HG03457 (cell line): Measurements from ENCODE around the gene EIF2AK3.
"Not testable (repeated sequence)": the region's sequence is repeated elsewhere in the genome, so short reads cannot be mapped to it uniquely, and the experiment has no call there.

Experiments used
- ATAC-seq: cut with Tn5 transposase; IDR thresholded peaks from one replicate; pipeline ENCODE4 v1.9.1; 2021; ENCODE audit warnings: moderate number of reproducible peaks; ENCODE audit not compliant: unreplicated experiment

EIF2AK3 gene

DNA sequence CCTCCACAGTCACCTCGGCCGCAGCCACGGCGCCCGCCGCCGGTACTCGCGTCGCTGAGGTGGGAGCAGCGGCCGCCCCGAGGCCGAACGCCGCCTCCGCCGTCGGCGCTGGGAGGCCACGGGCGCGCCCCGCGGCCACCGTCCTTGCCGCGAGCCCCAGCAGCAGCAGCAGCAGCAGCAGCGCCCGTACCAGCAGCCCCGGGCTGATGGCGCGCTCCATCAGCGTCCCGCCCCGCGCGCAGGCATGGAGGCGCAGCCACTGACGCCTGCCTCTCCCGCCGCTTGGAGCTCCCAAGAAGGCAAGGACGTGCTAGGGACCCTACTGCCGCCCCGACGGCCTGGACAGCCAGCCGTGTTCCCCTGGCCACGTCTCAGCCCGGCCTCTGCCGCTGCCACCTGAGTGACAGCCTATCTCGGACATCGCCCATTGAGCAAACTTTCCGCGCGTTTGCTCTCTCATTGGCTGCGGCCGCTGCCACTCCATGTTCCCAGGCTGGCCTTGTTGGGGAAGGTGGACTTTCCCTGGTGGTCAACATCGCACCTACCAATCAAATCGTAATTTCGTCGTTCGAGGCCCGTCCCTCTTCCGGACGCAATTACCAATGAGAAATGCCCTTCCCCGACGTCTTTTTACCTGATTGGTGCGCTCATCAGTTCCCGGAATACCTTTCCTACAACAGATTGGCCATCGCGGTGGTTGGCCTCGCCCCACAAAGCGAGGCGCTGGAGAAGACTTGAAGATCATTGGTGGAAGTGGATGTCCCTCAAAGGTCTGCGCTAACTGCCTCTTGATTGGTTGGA lies at the start of gene EIF2AK3:
Gene EIF2AK3, minus strand, starts transcription at position 410 of the 801 bp plus-strand sequence. Its CDS starts 190 bp downstream, at position 220.
- ATAC-seq: peak; percentile 87

DNA sequence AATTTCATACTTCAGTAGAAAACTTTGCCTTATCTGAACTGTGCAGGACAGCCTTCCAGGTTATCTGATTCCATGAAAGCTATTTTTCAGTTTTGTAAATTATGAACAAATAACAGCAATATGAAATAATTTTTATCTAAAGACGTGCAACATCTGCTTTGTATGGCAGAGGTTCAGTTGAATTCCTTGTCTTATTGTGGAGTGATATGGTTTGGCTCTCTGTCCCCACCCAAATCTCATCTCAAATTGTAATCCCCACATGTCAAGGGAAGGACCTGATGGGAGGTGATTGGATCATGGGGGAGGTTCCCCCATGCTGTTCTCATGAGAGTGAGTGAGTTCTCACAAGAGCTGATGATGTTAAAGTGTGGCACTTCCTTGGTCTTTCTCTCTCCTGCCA lies 46.1 kb upstream of the EIF2AK3 start:
- ATAC-seq: no peak

DNA sequence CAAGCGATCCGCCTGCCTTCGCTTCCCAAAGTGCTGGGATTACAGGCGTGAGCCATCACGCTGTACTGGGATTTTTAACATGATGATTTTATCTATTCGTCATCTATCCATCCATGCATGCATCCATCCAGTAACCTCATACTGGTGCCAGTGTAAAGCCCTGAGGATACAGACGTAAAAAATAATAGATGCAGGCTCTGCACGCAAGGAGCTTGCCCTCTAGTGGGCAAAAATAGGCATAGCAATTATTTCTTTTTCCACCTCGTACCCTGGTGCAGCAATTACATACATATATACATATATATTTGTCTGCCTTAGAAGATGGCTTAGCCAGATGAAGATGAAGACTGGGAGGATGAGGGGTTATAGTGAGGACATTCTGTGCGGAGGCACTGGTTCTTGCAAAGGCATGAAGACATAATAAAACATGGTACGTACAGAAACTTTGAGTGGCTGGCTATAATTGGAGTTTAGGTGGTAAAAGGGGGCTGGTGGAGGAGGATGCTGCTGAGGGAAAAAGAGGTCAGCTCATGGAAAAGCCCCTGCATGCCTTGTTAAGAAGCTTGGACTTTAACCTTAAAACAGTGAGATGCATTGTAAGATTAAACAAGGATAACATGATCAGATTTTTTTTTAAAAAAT lies 44.6 kb upstream of the EIF2AK3 start:
- no peak for ATAC-seq

DNA sequence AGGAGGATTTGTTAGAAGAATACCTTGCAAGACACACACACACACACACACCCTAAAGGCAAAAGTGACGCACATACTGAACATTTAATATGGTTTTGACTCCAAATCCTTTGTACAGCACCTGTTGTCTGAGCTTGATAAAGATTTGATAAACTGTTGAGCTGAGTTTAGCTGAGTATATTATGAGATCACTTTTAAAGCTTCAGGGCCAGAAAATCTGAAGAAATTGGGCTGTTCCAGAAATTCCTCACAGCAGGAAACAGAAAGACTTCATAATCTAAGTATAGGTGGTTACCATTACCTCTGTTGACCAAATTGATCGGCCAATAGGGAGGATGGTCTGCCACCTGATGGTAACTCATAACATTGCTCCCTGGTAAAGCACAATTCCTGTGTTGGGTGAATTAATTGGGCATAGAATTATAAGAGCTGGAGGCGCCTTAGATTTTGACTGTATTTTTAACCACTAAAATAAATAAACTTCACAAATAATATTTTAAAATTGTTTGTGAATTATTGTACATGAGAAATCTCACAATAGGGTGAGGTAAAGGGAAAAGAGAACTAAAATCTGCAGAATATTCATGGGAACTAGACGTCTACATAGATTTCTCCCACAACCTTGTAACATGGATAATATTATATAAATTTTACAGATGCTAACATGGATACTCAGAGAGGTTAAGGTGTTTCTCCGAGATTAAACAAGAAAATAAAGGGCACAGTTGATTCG lies 42.4 kb upstream of the EIF2AK3 start:
- no peak for ATAC-seq

DNA sequence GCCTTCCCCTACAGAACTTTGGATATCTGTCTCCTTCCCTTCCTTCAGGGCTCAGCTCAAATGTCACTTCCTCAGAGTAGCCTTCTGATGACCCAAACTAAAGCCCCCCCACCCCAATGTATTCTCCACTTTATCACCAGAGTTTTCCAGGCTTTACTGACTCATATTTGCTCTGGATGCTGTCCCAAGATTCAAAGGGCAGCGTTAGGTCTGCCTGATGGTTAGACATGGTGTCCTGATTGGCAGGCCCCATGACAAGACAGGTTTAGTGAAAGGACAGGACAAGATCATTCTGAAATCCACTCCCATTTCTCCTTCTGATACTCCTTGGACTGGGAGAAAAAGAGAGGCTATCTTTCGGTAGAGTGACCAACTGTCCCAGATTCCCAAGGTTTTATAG lies 41.6 kb upstream of the EIF2AK3 start:
- no peak for ATAC-seq

DNA sequence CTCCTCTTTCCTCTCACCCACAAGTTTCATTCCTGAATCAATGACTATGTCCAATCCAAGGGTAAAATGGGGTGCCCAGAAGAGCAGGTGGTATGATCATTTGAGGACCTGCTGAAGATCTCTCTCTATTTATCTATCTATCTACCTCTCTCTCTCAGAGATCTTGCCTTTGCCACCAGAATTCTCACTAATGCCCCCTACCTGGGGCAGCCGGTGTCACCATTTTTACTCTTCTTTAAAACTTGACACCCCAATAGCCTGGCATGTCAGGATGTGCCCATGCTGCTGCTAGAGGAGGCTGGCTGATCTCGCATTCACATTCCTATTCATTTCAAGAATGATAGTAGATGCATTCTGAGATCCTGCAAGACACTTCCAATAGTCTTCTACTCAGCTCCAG lies 40.0 kb upstream of the EIF2AK3 start:
- no peak for ATAC-seq

DNA sequence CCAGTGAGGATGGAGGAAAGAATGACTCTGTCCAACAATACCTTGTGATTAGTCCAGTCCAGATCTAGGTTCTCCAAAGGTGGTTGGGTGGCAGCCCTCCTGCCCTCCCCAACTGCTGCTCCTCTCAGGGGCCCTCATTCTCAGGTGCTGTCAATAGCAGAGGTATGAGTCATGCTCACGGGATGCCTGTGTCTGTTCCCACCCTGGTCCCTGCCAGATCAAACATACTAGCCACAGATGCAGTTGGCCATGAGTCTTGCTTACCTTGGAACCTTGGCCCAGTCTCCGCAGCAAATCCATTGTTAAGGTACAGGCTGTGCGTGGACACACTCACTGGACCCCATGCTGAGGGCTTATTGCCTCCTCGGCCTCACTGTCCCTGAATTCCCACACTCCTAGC lies 39.3 kb upstream of the EIF2AK3 start:
- ATAC-seq: no peak

DNA sequence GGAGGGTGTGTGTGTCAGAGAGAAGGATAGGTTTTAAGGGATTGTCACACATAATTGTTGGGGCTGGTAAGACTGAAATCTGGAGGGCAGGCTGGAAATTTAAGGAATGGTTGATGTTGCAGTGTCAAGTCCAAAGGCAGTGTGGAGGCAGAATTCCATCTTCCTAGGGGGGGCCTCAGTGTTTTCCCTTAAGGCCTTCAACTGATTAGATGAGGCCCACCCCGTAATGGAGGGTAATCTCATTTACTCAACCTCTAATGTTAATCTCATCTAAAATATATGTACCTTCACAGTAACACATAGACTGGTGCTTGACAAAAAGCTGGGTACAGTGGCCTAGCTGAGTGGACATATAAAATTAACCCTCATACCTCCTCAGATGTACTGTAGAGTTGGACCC lies 33.4 kb upstream of the EIF2AK3 start:
- ATAC-seq: no peak

DNA sequence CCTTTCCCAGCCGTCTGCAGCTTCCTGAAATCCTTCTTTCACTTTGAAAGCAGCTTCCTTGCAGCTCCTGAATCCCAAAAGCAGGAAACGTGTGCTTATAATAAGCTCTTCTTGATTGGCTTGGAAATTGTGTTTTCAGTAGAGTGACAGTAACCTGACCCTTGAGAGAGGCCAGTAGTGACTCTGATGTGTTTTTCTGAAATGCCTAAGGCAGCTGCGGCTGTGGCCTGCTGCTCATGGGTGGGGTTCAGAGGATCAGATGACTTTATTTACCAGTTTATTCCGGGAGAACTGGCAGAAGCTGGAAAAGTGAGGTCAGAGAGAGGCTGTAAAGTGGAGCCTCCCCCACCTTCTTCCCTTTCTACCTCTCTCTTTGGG lies 32.3 kb upstream of the EIF2AK3 start:
- ATAC-seq: no peak

DNA sequence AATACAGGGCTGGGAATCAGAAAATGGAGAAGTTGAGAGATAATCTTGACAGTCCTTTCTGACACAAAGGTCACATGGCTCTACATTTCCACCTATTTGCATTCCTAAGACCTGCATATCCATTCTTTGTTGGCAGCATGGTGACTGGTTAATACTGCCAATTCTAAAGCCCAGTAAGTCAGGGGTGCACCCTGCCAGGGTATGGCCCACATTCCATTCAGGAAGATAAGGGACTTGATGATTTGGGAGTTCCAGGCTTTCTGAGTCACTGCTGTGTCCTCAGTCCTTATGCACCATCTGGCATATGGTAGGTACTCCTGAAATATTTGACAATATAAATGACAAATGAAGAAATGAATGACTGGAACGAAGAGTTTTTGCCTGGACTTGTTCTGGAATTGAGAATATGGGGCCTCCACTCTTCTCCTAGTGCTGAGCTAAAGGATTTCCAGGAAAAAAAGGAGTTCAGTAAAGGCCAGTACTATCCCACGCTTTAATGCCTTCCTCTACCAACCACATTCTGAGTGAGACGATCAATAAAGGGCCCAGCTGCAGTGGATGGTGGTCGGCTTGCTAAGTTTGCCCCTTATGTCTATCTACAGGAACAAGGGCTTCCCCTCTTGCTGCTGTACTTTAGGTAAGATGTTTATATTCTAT lies 31.7 kb upstream of the EIF2AK3 start:
- ATAC-seq: no peak

DNA sequence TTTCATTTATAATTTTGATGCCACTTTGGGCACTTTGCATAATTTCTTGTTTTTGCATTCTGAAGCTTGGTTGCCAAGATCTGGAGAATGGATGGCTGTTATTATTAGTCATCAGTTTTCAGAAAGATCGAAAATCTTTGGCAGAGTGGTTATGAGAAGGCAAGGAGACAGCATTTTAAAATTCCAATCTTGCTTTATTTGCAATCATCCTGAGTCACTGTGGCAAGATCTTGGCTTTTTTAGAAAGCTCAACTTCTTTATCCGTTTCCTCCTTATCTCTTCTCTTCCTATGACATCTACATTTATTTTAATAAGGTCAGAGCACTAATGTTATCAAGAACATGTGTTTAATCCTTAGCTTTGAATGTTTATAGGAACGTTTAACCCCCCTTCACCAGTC lies 31.1 kb upstream of the EIF2AK3 start:
- no peak for ATAC-seq

DNA sequence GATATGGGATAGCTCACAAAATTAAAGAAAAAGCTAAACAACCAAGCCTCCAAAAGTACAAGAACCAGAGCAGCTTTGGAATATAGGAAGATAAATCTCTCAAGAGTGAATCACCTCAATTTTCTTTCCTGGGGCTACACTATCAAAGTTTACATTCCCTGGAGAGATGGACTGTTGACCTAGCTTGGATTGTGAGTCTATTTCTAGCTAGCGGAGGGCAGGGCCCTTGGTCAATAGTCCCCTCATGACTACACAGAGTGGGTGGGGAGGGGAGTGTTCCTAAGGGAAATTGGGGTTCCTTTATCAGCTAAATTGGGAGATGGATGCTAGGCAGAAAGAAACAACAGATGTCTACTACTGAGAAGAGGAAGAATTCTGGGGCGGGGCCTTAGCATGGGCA lies 29.9 kb upstream of the EIF2AK3 start:
- ATAC-seq: no peak

DNA sequence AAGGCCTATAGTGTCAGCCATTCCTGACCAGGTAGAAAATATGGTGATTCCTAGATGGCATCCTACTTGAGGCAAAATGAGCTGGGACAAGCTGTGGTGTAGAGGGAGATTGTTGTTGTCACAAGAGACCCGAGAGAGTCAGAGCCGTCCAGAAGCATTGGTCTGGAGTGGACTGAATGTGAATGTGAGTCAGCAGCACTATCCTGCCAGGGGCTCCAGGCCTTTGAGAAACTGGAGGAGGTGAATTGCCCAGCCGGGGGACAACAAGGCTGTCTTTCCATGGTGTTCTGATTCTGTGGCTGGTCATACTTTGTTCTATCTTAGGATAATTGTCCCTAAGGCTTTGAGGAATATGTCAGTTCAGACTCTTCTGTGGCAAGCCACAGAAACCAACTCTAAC lies 29.4 kb upstream of the EIF2AK3 start:
- no peak for ATAC-seq

DNA sequence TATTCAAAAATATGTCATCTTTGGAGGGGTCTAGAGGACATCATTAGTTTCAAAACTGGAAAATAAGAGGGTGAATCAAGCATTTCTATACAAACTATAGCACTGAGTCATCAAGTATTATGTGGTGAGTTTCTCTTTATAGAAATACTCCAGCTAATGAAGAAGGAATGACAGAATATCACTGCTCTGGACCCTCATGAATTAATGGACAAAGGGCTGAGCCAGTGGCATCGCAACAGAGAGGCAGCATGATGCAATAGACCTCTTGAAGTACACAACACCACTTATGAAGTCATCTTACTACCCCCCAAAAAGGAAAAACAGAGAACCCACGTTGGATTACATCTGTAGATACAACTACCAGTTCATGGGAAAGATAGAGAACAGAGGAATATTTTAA lies 27.4 kb upstream of the EIF2AK3 start:
- ATAC-seq: no peak

DNA sequence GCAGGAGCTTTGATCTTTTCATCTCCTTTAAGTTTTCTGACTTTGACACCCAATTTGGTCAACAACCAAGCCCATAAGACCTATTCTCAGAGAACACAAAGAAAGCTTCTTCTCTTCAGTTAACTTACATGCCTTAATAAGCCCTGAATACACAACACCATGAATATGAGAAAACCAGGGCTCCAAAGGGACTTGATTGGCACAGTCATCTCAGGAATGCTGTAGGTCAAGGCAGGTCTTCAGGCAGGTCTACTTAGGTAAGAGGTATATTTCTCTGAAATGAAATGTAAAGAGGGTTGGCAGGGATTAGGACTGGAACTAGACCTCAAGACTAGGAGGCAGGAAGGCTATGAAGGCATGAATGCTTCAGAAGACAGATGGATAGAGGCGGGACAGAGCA lies 24.4 kb upstream of the EIF2AK3 start:
- ATAC-seq: no peak

DNA sequence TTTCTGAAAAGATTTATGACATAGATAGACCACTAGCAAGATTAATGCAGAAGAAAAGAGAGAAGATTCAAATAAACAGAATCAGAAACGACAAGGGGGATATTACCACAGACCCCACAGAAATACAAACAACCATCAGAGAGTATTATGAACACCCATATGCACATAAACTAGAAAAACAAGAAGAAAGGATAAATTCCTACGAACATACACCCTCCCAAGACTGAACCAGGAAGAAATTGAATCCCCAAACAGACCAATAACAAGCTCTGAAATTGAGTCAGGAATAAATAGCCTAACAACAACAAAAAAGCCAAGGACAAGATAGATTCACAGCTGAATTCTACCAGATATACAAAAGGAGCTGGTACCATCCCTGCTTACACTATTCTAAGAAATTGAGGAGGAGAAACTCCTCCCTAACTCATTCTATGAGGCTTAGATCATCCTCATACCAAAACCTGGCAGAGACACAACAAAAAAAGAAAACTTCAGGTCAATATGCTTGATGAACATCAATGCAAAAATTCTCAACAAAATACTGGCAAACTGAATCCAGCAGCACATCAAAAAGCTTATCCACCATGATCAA lies 18.1 kb upstream of the EIF2AK3 start:
- ATAC-seq: not testable (repeated sequence)

DNA sequence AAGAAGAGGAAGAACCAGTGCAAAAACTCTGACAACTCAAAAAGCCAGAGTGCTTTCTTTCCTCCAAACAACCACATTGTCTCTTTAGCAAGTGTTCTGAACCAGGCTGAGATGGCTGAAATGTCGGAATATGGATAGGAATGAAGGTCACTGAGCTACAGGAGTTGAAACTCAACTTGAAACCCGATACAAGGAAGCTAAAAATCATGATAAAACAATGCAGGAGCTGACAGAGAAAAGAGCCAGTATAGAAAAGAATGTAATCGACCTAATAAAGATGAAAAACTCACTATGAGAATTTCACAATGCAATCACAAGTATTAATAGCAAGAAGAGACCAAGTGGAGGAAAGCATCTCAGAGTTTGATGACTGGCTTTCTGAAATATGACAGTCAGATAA lies 15.0 kb upstream of the EIF2AK3 start:
- no peak for ATAC-seq

DNA sequence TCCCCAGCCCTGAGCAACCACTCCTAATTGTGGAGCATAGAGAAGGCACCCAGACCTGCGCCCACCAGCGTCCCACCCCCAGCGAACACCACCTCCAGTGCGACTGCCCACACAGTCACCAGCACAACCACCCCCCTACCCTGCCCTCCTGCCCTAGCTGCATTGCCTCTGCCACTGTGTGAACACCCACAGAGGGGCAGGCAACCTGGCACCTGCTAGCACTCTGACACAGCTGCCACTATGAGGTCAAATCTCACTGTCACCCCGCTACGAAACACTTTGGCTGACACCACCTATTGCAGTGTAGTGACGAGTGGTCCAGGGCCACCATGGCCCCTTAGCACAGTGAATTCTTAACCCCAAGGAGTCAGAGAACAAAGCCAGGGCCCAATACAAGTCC lies 14.1 kb upstream of the EIF2AK3 start:
- ATAC-seq: no peak

DNA sequence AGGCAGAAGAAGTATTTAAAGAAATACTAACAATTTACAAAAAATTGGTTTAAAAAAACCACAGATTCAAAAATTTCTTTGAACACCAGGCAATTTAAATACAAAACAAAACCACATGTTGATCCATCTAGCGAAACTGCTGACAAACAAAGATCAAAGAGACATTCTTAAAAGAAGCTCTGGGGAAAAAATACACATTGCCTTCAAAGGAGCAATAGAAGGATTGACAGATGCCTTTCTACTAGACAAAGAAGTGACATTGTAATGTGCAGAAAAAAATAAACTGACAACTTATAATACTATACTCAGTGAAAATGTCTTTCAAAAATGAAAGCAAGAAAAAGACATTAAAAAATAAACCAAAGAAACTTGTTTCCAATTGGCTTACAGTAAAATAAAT lies 12.6 kb upstream of the EIF2AK3 start:
- no peak for ATAC-seq

DNA sequence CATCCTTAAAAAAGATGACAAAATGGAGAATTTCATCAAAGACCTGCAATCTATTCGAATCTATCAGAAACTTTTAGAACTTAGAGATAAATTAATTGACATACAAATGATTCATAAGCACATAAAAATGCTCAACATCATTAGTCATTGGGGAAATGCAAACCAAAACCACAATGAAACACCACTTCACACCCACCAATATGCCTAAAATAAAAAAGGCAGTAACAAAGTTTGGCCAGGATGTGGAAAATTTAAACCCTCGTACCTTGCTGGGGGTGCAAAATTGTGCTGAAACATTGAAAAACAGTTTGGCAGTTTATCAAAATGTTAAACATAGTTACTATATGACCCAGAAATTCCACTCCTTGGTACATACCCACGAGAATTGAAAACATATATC lies 11.5 kb upstream of the EIF2AK3 start:
- ATAC-seq: no peak

DNA sequence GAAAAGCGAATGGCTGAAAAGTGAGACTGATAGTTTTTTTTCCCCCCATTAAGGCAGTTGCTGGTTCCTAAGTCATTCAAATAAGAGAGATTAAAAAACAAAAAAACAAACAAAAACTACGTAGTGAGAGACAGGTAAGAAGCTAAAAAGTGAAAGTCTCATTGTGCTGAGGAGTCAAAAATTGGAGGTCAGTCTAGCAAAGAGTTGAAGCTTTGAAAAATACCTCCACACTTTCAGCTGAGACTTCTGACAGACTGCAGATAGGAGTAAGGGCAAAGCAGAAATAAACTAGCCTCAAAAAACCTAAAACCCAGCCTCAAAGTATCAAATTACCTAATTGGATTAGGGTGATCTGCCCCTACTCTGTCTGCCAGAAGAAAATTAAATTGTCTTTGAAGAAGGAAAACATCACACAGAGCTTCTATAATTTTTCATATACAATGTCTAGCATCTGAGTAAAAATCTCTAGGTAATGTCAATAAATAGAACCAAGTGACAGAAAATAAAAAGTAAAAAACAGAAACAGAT lies 10.9 kb upstream of the EIF2AK3 start:
- ATAC-seq: no peak
